NT2/D1 (cell line): ENCODE results near the gene ATP10A.

Experiments used
- DNase-seq: peaks from one replicate; pipeline ENCODE4 v3.0.0-alpha.2; 2011; ENCODE audit warnings: low read depth, low spot score
- H3K27me3 ChIP-seq: 2 replicates; pipeline ENCODE4 v1.6.0; 2011; ENCODE audit warnings: mild to moderate bottlenecking; ENCODE audit not compliant: insufficient read length, insufficient read depth
- H3K36me3 ChIP-seq: 2 replicates; pipeline ENCODE4 v1.6.1; 2011; ENCODE audit warnings: mild to moderate bottlenecking, low read length, mixed read lengths; ENCODE audit not compliant: insufficient read depth, insufficient read length
- H3K4me1 ChIP-seq: 2 replicates; pipeline ENCODE4 v1.5.1; 2011; ENCODE audit not compliant: insufficient read depth, insufficient read length
- H3K4me3 ChIP-seq: 2 replicates; pipeline ENCODE4 v1.5.1; 2011; ENCODE audit warnings: low read depth; ENCODE audit not compliant: insufficient read length
- H3K9ac ChIP-seq: 2 replicates; pipeline ENCODE4 v1.6.0; 2011; ENCODE audit warnings: low read depth; ENCODE audit not compliant: insufficient read length
- H3K9me3 ChIP-seq: 2 replicates; pipeline ENCODE4 v1.5.1; 2011; ENCODE audit warnings: mild to moderate bottlenecking, low read length; ENCODE audit not compliant: insufficient read depth
- SUZ12 ChIP-seq: IDR thresholded peaks from 2 replicates; pipeline ENCODE4 v1.6.1; 2011; ENCODE audit not compliant: insufficient read length, insufficient read depth; ENCODE audit errors: extremely low read depth
- YY1 ChIP-seq: IDR thresholded peaks from 2 replicates; pipeline ENCODE4 v1.6.1; 2011; ENCODE audit not compliant: insufficient read length, insufficient read depth
- ZNF274 ChIP-seq: IDR thresholded peaks from 2 replicates; pipeline ENCODE4 v1.6.1; 2011; ENCODE audit warnings: mild to moderate bottlenecking, low read depth, low read length

ATP10A gene

DNA sequence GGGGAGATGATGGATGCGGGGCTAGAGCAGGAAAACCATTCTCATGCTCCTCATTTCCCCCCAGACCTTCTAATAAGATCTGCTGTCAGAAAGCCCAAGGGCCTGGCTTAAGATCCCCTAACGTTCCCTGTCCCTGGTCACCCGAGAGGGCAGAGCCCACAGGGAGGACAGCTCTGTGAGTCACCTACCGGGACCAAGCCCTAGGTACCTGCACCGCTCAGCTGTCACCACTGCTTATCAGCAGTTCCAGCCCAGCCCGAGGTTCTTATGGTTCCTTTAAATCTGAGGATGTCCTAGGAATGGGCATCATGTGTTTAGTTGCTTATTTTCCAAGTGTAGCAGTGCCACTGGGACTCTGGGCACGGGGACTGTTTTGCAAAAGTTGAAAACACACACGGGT lies 53.0 kb downstream of the ATP10A start:
- no peak for TF ChIP-seq ZNF274
- H3K9me3 ChIP-seq = no peaks in the 10 kb centered on the region

DNA sequence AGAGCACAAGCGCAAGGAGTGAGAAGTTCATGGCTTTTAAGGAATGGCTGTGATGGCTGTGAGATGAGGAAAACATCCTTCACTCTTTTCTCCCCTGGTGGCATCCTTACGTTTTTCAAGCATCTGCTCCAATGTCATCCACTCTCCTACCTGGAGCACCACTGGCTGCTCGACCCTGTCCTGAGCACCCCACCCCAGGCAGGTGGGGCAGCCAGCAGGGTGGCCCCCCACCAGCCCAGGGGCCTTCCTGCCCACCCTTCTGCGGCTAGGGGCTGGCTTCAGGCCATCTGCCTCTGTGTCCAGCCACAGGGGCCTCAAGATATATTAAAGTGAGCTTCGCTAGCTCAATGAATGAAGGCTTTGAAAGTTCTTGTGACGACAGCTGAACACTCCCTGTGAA lies 56.1 kb downstream of the ATP10A start:
- peaks cover 5% of the 10 kb centered on the region for H3K4me1 ChIP-seq
- no peaks in the 10 kb centered on the region for H3K9me3 ChIP-seq
- no peaks in the 10 kb centered on the region for H3K27me3 ChIP-seq
- TF ChIP-seq SUZ12 = no peak
- TF ChIP-seq YY1 = no peak
- TF ChIP-seq ZNF274 = no peak
- no peaks in the 10 kb centered on the region for H3K36me3 ChIP-seq
- H3K9ac ChIP-seq = no peak overlapping the region
- DNase-seq = no peak
- H3K4me3 ChIP-seq = no peak overlapping the region

More for the DNA sequence above, 53.0 kb downstream of the ATP10A start:
- peaks cover 5% of the 10 kb centered on the region for H3K4me1 ChIP-seq
- H3K9ac ChIP-seq = no peak overlapping the region
- H3K4me3 ChIP-seq = no peak overlapping the region
- no peaks in the 10 kb centered on the region for H3K27me3 ChIP-seq
- H3K36me3 ChIP-seq = no peaks in the 10 kb centered on the region
- DNase-seq = no peak

DNA sequence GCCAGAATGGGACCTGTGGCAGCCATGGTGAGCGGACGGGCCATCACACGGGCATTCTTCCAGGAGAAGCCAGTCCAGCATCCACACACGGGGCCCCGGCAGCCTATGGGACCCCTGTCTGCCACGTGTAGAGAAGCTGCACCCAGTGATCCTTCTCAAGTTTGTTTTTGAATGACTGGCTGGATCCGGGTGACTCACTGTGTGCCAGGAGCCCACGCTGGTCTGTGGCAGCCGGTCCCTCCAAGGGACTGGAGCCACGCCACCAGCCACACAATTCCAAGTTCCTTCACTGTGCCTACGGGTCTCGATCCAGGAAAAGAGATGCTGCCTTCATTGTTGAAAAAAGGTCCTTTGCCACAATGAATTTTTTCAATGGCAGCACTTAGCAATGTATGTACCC lies 58.1 kb downstream of the ATP10A start:
- no peaks in the 10 kb centered on the region for H3K27me3 ChIP-seq
- peaks cover 2% of the 10 kb centered on the region for H3K4me1 ChIP-seq
- DNase-seq = no peak
- no peak for TF ChIP-seq YY1
- TF ChIP-seq ZNF274 = no peak
- no peak for TF ChIP-seq SUZ12
- no peaks in the 10 kb centered on the region for H3K36me3 ChIP-seq
- no peak overlapping the region for H3K9ac ChIP-seq
- H3K4me3 ChIP-seq = no peak overlapping the region
- H3K9me3 ChIP-seq = no peaks in the 10 kb centered on the region

DNA sequence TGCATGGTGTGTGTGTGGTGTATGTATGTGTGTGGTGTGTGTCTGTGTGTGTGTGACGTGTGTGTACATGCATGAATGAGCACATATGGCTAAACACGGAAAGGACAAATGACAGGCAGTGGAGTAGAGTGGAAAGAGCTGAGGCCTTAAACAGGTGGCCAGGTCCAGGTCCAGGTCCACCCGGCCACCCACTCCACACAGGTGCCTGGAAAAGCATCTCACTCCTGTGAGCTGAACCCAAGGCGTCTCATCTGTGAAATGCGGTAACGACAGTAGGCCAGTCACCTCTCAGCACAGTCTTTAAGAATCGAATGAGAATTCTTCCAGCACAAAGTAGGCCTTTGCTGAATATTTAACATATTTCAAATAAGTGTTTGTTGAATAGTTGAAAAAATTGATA lies 58.7 kb downstream of the ATP10A start:
- Histone ChIP-seq H3K4me1 (peaks cover 2% of the 10 kb centered on the region), H3K36me3 (no peaks in the 10 kb centered on the region), H3K9me3 (no peaks in the 10 kb centered on the region), H3K4me3 (no peak overlapping the region), H3K27me3 (no peaks in the 10 kb centered on the region), H3K9ac (no peak overlapping the region)
- TF ChIP-seq ZNF274 (no peak), YY1 (no peak), SUZ12 (no peak)
- no peak for DNase-seq

DNA sequence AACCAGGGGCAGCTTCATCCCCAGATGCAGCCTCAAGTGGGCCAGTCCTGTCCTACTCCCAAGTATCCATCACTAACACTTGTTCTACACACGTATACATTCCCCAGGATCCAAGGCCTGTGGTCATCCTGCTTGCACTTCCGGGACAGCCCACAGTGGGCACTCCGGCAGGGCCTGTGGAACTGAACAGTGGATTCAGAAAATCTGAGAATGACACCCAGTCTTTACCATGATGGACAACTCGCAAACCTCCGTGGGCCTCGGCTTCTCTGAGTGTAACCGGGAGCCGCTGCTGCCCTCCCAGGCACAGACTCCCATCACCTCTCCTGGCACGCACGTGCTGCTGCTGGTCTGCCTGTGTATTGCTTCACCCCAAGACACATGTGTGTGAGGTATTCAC lies 59.6 kb downstream of the ATP10A start:
- Histone ChIP-seq H3K36me3 (no peaks in the 10 kb centered on the region), H3K4me3 (no peak overlapping the region), H3K9me3 (no peaks in the 10 kb centered on the region), H3K4me1 (peaks cover 3% of the 10 kb centered on the region), H3K9ac (no peak overlapping the region), H3K27me3 (no peaks in the 10 kb centered on the region)
- DNase-seq = no peak
- TF ChIP-seq SUZ12 (no peak), YY1 (no peak), ZNF274 (no peak)

DNA sequence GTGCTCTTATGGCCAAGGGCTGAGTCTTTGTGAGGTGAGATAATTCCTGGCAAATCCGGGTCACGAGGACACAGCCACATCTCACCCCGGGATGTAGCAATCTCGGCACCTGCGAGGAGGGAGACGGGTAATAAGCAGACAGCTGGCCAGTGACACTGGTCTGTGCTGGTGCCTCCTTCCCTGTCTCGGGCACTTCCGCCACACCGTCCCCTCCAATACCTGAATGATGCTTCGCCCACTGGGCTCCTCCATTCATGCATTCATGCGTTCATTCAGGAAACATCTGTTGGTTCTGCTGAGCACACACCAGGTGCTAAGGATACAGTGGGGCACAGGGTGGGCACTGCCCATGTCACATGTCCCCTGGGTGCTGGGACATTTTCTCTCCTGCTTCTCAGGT lies 60.1 kb downstream of the ATP10A start:
- no peaks in the 10 kb centered on the region for H3K9me3 ChIP-seq
- no peaks in the 10 kb centered on the region for H3K27me3 ChIP-seq
- no peak for DNase-seq
- peaks cover 6% of the 10 kb centered on the region for H3K4me1 ChIP-seq
- no peak overlapping the region for H3K4me3 ChIP-seq
- no peak overlapping the region for H3K9ac ChIP-seq
- H3K36me3 ChIP-seq = no peaks in the 10 kb centered on the region
- TF ChIP-seq SUZ12 (no peak), YY1 (no peak), ZNF274 (no peak)

DNA sequence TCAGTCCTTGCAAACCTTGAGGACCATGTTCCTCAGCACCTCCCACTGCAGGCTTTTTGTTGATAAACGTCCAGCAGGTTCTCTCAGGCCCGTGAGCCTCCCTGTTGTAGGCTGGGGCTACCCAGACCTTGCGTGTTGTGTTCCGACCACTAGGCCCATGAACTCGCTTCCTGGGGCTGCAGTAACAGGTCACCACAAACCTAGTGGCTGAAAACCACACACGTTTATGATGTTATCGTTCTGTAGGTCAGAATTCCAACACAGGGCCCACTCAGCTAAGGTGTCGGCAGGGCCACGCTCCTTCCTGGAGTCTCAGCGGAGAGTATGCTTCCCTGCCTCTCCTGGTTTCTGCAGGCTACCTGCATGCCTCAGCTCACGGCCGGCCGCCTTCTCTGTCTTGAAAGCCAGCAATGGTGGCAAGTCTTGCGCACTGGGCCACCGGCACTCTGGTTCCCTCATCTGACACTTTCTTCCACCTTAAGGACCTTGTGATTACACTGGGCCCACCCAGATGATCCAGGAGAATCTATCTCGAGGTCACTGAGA lies 60.8 kb downstream of the ATP10A start:
- TF ChIP-seq ZNF274 (no peak), YY1 (no peak), SUZ12 (no peak)
- Histone ChIP-seq H3K27me3 (no peaks in the 10 kb centered on the region), H3K4me1 (peaks cover 6% of the 10 kb centered on the region), H3K4me3 (no peak overlapping the region), H3K36me3 (no peaks in the 10 kb centered on the region), H3K9ac (no peak overlapping the region), H3K9me3 (no peaks in the 10 kb centered on the region)
- DNase-seq = no peak

DNA sequence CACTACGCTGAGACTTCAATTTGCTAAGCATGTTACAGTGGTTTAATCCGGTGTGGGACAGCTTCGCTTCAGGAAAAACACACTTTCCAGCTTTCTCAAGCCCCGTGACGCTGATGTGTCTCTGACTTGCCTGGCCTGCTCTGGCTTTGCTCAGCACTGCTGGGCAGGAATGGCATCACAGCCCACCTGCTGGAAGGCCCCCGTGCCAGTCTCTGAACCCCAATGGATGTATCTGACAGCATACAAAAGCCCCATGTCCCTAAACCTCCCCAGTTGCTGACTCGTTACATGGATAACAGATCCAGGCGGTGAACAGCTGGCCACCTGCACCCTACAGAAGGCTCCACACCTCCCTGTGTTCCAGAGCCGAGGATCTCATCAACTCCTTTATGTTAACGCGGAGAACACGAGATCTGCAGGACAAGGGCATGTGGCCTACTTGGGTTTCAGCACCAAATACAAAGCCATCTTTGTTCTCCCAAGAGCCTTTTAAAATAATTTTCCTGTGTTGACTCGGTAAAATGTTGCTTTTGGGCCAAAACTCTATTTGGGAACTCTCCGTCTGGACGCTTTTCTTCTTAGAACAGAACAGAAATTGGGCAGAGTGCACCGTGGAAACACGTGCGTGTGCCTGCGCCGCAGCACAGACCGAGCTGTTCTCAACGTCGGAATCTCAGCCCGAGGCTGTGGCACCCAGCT lies 61.4 kb downstream of the ATP10A start:
- Histone ChIP-seq H3K4me3 (no peak overlapping the region), H3K9me3 (no peaks in the 10 kb centered on the region), H3K27me3 (no peaks in the 10 kb centered on the region), H3K4me1 (peaks cover 6% of the 10 kb centered on the region), H3K36me3 (no peaks in the 10 kb centered on the region), H3K9ac (no peak overlapping the region)
- TF ChIP-seq YY1 (no peak), SUZ12 (no peak), ZNF274 (no peak)
- no peak for DNase-seq
